MM.1S (cell line): ENCODE results near the gene MAPK6.
A peak's percentile ranks its signal among the peaks of the same experiment; 100 is the strongest.

ENCODE experiments used
- DNase-seq: peaks from one replicate; pipeline ENCODE4 v3.0.0-alpha.2; 2015
- H2AFZ ChIP-seq: fragments of 300-600 bp; sonication (generic); 2 replicates; pipeline ENCODE4 v1.6.0; 2016; ENCODE audit warnings: antibody characterized with exemption, low read length
- H3F3A ChIP-seq: fragments of 300-600 bp; sonication (generic); 2 replicates; pipeline ENCODE4 v1.6.1; 2016; ENCODE audit warnings: mild to moderate bottlenecking, antibody characterized with exemption, low read length, moderate library complexity, mixed read lengths; ENCODE audit not compliant: insufficient read depth
- H3K27ac ChIP-seq: fragments of 300-600 bp; sonication (generic); 2 replicates; pipeline ENCODE4 v1.5.1; 2016; ENCODE audit warnings: mild to moderate bottlenecking, low read length
- H3K27me3 ChIP-seq: fragments of 300-600 bp; sonication (generic); replicated peaks from 2 replicates; pipeline ENCODE4 v1.6.0; 2016; ENCODE audit warnings: low read length; ENCODE audit not compliant: insufficient read depth
- H3K36me3 ChIP-seq: fragments of 300-600 bp; sonication (generic); replicated peaks from 2 replicates; pipeline ENCODE4 v1.6.1; 2016; ENCODE audit warnings: mild to moderate bottlenecking, low read length, mixed read lengths; ENCODE audit not compliant: insufficient read depth
- H3K4me1 ChIP-seq: fragments of 300-600 bp; sonication (generic); 2 replicates; pipeline ENCODE4 v1.6.1; 2016; ENCODE audit warnings: low read length, mixed read lengths
- H3K4me2 ChIP-seq: fragments of 300-600 bp; sonication (generic); 2 replicates; pipeline ENCODE4 v1.6.0; 2016; ENCODE audit warnings: low read depth, low read length
- H3K4me3 ChIP-seq: fragments of 300-600 bp; sonication (generic); 2 replicates; pipeline ENCODE4 v1.5.1; 2016; ENCODE audit warnings: low read length, mixed read lengths
- H3K79me2 ChIP-seq: fragments of 300-600 bp; sonication (generic); 2 replicates; pipeline ENCODE4 v1.6.1; 2016; ENCODE audit warnings: mixed run types, low read length, mixed read lengths
- H3K9ac ChIP-seq: fragments of 300-600 bp; sonication (generic); 2 replicates; pipeline ENCODE4 v1.6.1; 2016; ENCODE audit warnings: low read length, mixed read lengths
- H3K9me2 ChIP-seq: fragments of 300-600 bp; sonication (generic); replicated peaks from 2 replicates; pipeline ENCODE4 v1.6.1; 2016; ENCODE audit warnings: mild to moderate bottlenecking, low read length, mixed read lengths; ENCODE audit not compliant: insufficient read depth
- H3K9me3 ChIP-seq: fragments of 300-600 bp; sonication (generic); replicated peaks from 2 replicates; pipeline ENCODE4 v1.6.1; 2016; ENCODE audit warnings: mild to moderate bottlenecking, low read length, mixed read lengths; ENCODE audit not compliant: insufficient read depth
- H4K20me1 ChIP-seq: fragments of 300-600 bp; sonication (generic); 2 replicates; pipeline ENCODE4 v1.6.1; 2016; ENCODE audit warnings: mild to moderate bottlenecking, low read length, moderate library complexity, mixed read lengths; ENCODE audit not compliant: insufficient read depth
- EZH2 ChIP-seq: fragments of 300-600 bp; sonication (generic); optimal IDR thresholded peaks from 2 replicates; pipeline ENCODE3; 2017; ENCODE audit warnings: low read depth, mild to moderate bottlenecking, antibody characterized with exemption, low read length, mixed read lengths
- EZH2phosphoT487 ChIP-seq: fragments of 300-600 bp; sonication (generic); IDR thresholded peaks from 2 replicates; pipeline ENCODE4 v1.6.1; 2018; ENCODE audit warnings: antibody characterized with exemption, low read length
- TF ChIP-seq, protein P1 (sequence below): fragments of 300-600 bp; sonication (generic); IDR thresholded peaks from 2 replicates; pipeline ENCODE4 v1.5.1; 2016; ENCODE audit warnings: antibody characterized with exemption, low read length, mixed read lengths

The MAPK6 gene

DNA sequence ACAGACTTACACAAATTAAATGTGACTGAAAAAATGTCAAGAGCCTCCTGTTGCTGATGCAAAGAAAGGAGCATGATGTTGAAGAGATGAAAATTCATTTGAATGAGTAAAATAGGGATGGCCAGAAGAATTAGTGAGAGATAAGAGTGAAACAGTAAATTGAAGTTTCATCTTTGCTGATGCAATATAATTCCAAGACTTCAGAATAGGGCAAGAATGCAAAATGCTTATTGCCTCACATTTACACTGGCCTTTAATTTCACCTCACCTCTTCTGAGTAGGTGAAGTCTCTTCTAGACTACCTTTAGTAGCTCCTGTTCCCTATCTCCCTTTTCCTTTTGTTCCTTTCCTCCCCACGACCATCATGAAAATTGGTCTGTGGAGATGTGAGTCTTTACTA is 15.3 kb upstream of the MAPK6 start:
- peaks cover 10% of the 10 kb centered on the region; the same call in 1 of the 2 replicates for H3F3A ChIP-seq
- DNase-seq = no peak
- no peak overlapping the region for H3K9ac ChIP-seq
- no peak overlapping the region for H2AFZ ChIP-seq
- no peaks in the 10 kb centered on the region for H3K79me2 ChIP-seq
- no peak overlapping the region for H3K4me3 ChIP-seq
- peaks cover 27% of the 10 kb centered on the region for H3K4me1 ChIP-seq
- H3K9me2 ChIP-seq = no peaks in the 10 kb centered on the region
- H3K27ac ChIP-seq = no peak overlapping the region
- TF ChIP-seq, protein P1, sequence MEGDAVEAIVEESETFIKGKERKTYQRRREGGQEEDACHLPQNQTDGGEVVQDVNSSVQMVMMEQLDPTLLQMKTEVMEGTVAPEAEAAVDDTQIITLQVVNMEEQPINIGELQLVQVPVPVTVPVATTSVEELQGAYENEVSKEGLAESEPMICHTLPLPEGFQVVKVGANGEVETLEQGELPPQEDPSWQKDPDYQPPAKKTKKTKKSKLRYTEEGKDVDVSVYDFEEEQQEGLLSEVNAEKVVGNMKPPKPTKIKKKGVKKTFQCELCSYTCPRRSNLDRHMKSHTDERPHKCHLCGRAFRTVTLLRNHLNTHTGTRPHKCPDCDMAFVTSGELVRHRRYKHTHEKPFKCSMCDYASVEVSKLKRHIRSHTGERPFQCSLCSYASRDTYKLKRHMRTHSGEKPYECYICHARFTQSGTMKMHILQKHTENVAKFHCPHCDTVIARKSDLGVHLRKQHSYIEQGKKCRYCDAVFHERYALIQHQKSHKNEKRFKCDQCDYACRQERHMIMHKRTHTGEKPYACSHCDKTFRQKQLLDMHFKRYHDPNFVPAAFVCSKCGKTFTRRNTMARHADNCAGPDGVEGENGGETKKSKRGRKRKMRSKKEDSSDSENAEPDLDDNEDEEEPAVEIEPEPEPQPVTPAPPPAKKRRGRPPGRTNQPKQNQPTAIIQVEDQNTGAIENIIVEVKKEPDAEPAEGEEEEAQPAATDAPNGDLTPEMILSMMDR = no peak
- no peak for TF ChIP-seq EZH2
- TF ChIP-seq EZH2phosphoT487 = no peak
- H3K4me2 ChIP-seq = no peak overlapping the region
- no peaks in the 10 kb centered on the region for H3K36me3 ChIP-seq
- H4K20me1 ChIP-seq = no peaks in the 10 kb centered on the region
- no peaks in the 10 kb centered on the region for H3K27me3 ChIP-seq
- no peaks in the 10 kb centered on the region for H3K9me3 ChIP-seq

DNA sequence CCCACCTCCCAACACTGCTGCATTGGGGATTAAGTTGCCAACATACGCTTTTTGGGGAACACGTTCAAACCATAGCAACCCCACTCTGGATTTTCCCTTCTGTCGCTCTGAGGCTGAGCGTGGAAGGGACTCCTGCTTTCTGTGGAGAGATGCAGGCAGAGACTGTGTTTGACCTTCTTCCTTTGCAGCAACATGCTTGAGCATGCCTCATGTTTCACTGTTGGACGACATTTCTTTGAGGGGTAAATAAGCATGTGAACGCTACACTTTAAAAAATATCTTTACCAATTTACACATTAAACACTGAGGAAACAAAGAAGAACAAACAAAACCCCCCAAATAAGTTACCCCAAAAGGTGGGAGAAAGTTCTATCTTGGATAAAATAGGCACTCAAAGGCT is 14.2 kb upstream of the MAPK6 start:
- Histone ChIP-seq H4K20me1 (no peaks in the 10 kb centered on the region), H3K27ac (no peak overlapping the region), H3K9me3 (no peaks in the 10 kb centered on the region), H3K79me2 (no peaks in the 10 kb centered on the region), H3K36me3 (no peaks in the 10 kb centered on the region), H2AFZ (no peak overlapping the region), H3K4me2 (no peak overlapping the region), H3K9ac (no peak overlapping the region), H3F3A (peaks cover 10% of the 10 kb centered on the region; the same call in 1 of the 2 replicates), H3K9me2 (no peaks in the 10 kb centered on the region), H3K27me3 (no peaks in the 10 kb centered on the region), H3K4me1 (peaks cover 34% of the 10 kb centered on the region), H3K4me3 (no peak overlapping the region)
- TF ChIP-seq EZH2 (no peak), EZH2phosphoT487 (no peak)
- TF ChIP-seq, protein P1 = no peak
- DNase-seq = no peak

DNA sequence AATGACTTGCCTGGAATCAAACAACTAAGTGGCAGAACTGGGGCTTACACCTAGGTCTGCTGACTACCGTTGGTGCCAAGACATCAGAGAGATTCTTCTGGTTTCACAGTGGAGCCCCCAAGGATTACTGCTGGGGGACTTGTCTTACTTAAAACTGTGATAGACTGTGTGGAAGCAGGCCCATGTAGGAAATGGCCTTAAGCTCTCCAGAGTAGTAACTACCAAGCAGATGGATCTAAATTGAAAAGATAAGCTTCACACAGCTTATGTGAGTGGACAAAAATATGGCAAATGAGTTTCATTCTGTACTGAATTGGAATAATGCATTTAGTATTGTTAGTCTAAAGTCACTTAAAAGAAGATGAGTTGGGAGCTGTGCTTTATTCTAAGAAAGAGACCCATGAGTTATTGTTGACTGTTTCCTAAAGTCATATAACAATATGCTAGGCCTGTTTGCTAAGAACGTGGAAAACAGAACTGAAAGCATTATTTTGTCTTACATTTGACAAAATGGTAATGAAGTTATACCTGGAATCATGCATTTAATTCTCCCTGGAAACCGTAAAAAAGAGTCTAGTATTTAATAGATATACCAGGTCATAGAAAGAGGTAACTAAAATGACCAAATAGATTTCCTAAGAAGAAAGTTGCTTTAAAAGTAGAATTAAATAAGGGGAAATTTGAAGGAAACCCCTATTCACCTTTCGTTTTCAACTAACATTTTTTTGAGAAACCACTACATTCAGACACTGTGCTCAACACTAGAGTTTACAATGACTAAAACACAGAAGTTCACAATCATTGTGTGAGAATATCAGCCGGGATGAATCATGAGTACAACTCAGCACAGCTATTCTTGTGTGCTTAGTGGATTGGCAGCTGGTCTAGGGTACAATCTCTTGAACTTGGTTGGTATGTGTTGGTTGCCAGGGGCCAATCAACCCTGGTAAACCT is 13.0 kb upstream of the MAPK6 start:
- Histone ChIP-seq H3K4me1 (peaks cover 34% of the 10 kb centered on the region), H3K27me3 (no peaks in the 10 kb centered on the region), H3F3A (peaks cover 10% of the 10 kb centered on the region; the same call in 1 of the 2 replicates), H3K79me2 (no peaks in the 10 kb centered on the region), H2AFZ (peak overlapping the region; percentile 25), H3K9me3 (no peaks in the 10 kb centered on the region), H3K4me2 (peak overlapping the region; percentile 62), H3K36me3 (no peaks in the 10 kb centered on the region), H3K9ac (no peak overlapping the region), H3K27ac (peak overlapping the region; percentile 53; the same call in 1 of the 2 replicates), H4K20me1 (no peaks in the 10 kb centered on the region), H3K9me2 (no peaks in the 10 kb centered on the region), H3K4me3 (peak overlapping the region; percentile 4; the same call in 1 of the 2 replicates)
- peak; percentile 54 for DNase-seq
- TF ChIP-seq, protein P1 = no peak
- no peak for TF ChIP-seq EZH2
- no peak for TF ChIP-seq EZH2phosphoT487
